Progenitor cell of endocrine pancreas (in vitro differentiated cells): Measurements from ENCODE around the gene KIF4B. TPM values are rescaled to one million over a fixed set of nuclear protein-coding genes. Genes with fewer than 3 reads are reported as not detected.
"Not testable (repeated sequence)": the region's sequence is repeated elsewhere in the genome, so short reads cannot be mapped to it uniquely, and the experiment has no call there.

ENCODE experiments used
- DNase-seq: peaks from one replicate; pipeline ENCODE4 v3.0.0; 2021; ENCODE audit warnings: low spot score; ENCODE audit not compliant: unreplicated experiment
- H3K27ac Mint-ChIP-seq: 2 replicates; pipeline ENCODE4 v1.8.0; 2021; ENCODE audit warnings: mild to moderate bottlenecking, moderate library complexity, mixed read lengths
- H3K27me3 Mint-ChIP-seq: 2 replicates; pipeline ENCODE4 v1.8.0; 2021; ENCODE audit warnings: mixed read lengths
- H3K36me3 Mint-ChIP-seq: 2 replicates; pipeline ENCODE4 v1.8.0; 2022; ENCODE audit warnings: mixed read lengths; ENCODE audit not compliant: insufficient read depth
- H3K4me1 Mint-ChIP-seq: 2 replicates; pipeline ENCODE4 v1.8.0; 2021; ENCODE audit warnings: low read depth, mixed read lengths
- H3K4me3 Mint-ChIP-seq: 2 replicates; pipeline ENCODE4 v1.8.0; 2021; ENCODE audit warnings: low read depth, mild to moderate bottlenecking, moderate library complexity, mixed read lengths
- H3K9me3 Mint-ChIP-seq: 2 replicates; pipeline ENCODE4 v1.8.0; 2021; ENCODE audit warnings: low read depth, mixed read lengths
- total RNA-seq: library from RNA; stranded (reverse); gene quantifications from 2 replicates; pipeline ENCODE4 v1.2.1, GENCODE V29; 2021
- TF ChIP-seq, protein P1 (sequence below): fragments of 200-600 bp; sonication (generic); IDR thresholded peaks from one replicate; pipeline ENCODE4 v1.5.0; 2021; ENCODE audit warnings: antibody characterized with exemption, mild to moderate bottlenecking; ENCODE audit not compliant: unreplicated experiment

The KIF4B gene
- total RNA-seq, 1 donor from 2014 or later, result not detected

DNA sequence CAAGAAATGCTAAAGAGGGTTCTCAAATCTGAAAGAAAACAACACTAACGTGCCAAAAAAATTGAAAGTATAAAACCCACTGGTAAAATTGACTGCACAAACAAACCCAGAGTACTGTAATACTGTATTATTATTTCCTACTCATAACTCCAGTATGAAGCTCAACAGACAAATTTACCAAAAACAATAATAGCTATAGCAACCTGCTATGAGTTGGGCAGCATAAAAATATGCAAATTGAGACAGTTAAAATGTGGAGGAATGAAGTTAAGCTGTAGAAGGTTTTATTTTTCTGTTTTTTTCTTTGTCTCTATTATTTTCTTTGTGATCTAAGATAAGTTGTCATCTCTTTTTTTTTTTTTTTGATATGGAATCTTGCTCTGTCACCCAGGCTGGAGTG is 15.7 kb downstream of the KIF4B start:
- Mint-ChIP-seq H3K27me3 (no peaks in the 10 kb centered on the region), H3K4me3 (no peak overlapping the region), H3K36me3 (no peaks in the 10 kb centered on the region), H3K9me3 (peaks cover 4% of the 10 kb centered on the region), H3K27ac (no peak overlapping the region), H3K4me1 (no peaks in the 10 kb centered on the region)
- TF ChIP-seq, protein P1, sequence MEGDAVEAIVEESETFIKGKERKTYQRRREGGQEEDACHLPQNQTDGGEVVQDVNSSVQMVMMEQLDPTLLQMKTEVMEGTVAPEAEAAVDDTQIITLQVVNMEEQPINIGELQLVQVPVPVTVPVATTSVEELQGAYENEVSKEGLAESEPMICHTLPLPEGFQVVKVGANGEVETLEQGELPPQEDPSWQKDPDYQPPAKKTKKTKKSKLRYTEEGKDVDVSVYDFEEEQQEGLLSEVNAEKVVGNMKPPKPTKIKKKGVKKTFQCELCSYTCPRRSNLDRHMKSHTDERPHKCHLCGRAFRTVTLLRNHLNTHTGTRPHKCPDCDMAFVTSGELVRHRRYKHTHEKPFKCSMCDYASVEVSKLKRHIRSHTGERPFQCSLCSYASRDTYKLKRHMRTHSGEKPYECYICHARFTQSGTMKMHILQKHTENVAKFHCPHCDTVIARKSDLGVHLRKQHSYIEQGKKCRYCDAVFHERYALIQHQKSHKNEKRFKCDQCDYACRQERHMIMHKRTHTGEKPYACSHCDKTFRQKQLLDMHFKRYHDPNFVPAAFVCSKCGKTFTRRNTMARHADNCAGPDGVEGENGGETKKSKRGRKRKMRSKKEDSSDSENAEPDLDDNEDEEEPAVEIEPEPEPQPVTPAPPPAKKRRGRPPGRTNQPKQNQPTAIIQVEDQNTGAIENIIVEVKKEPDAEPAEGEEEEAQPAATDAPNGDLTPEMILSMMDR, result no peak
- no peak for DNase-seq

DNA sequence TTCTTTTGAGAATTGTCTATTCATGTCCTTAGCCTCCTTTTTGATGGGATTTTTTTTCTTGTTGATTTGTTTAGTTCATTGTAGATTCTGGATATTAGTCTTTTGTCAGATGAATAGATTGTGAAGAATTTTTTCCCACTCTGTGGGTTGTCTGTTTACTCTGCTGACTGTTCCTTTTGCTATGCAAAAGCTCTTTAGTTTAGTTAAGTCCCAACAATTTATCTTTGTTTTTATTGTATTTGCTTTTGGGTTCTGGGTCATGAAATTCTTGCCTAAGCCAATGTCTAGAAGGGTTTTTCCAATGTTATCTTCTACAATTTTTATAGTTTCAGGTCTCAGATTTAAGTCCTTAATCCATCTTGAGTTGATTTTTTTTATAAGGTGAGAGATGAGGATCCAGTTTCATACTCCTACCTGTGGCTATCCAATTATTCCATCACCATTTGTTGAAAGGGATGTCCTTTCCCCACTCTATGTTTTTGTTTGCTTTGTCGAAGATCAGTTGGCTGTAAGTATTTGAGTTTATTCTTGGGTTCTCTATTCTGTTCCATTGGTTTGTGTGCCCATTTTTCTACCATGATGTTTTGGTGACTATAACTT is 20.7 kb downstream of the KIF4B start:
- H3K27ac Mint-ChIP-seq, H3K4me1 Mint-ChIP-seq, H3K4me3 Mint-ChIP-seq, H3K27me3 Mint-ChIP-seq, H3K9me3 Mint-ChIP-seq, H3K36me3 Mint-ChIP-seq, DNase-seq: not testable (repeated sequence)

GRCh38 chr5:155035087-155035486 is 21.5 kb downstream of the KIF4B start:
- H3K4me1 Mint-ChIP-seq, DNase-seq, H3K36me3 Mint-ChIP-seq, H3K27me3 Mint-ChIP-seq, H3K9me3 Mint-ChIP-seq, H3K27ac Mint-ChIP-seq, H3K4me3 Mint-ChIP-seq: not testable (repeated sequence)

DNA sequence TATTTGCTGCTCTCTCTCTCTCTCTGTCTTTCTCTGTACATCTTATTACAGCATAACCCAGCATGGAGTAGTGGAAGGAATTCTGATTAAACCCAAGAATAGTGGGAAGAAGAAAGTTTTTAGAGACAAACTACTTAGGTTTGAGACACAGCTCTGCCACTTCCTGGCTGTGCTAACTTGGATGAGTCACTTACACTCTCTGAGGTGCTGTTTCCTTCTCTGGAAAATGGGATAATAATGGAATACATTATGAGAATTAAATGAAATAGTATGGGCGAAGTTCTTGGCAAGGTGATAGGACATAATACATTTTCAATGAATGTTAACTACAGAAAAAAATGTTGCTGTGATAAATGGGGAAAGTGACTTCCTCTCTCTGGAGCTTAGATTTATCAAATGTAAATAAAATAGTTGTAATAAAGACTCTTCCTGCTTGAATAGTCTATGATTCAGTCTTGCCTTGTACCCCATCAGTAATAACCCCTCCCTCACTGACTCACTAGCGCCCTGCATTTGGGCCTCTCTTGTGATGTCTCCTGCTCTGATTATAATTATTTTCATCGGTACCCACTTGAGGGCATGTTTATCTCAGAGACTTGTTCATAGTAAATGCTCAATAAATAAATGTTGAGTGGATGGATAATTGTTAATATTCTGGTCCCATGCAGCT is 27.6 kb downstream of the KIF4B start:
- H3K36me3 Mint-ChIP-seq, result no peaks in the 10 kb centered on the region
- no peaks in the 10 kb centered on the region for H3K27me3 Mint-ChIP-seq
- no peak overlapping the region for H3K4me3 Mint-ChIP-seq
- TF ChIP-seq, protein P1, result no peak
- no peak for DNase-seq
- H3K4me1 Mint-ChIP-seq, result peaks cover 6% of the 10 kb centered on the region
- H3K9me3 Mint-ChIP-seq, result peaks cover 6% of the 10 kb centered on the region
- H3K27ac Mint-ChIP-seq, result no peak overlapping the region

- TF ChIP-seq, protein P1, result no peak
- DNase-seq, result no peak
- H3K27me3 Mint-ChIP-seq, result no peaks in the 10 kb centered on the region
- no peaks in the 10 kb centered on the region for H3K36me3 Mint-ChIP-seq
- H3K9me3 Mint-ChIP-seq, result peaks cover 6% of the 10 kb centered on the region
- H3K4me3 Mint-ChIP-seq, result no peak overlapping the region
- no peak overlapping the region for H3K27ac Mint-ChIP-seq
- H3K4me1 Mint-ChIP-seq, result peaks cover 5% of the 10 kb centered on the region
These were observed 31.0 kb downstream of the KIF4B start for GRCh38 chr5:155044591-155044990.

GRCh38 chr5:155046591-155046990 is 33.0 kb downstream of the KIF4B start:
- TF ChIP-seq, protein P1, result no peak
- Mint-ChIP-seq H3K4me1 (peaks cover 5% of the 10 kb centered on the region), H3K9me3 (peaks cover 6% of the 10 kb centered on the region), H3K36me3 (no peaks in the 10 kb centered on the region), H3K27me3 (no peaks in the 10 kb centered on the region), H3K27ac (no peak overlapping the region), H3K4me3 (no peak overlapping the region)
- no peak for DNase-seq
